Fibroblast of skin of left biceps (primary cell): ENCODE data around the gene POLR3H.

Source experiments
- DNase-seq, 2 experiments: peaks; one replicate each; pipeline ENCODE4 v3.0.0-alpha.2; 2013; ENCODE audit warnings: low read depth in 2 of 2

The POLR3H gene

DNA sequence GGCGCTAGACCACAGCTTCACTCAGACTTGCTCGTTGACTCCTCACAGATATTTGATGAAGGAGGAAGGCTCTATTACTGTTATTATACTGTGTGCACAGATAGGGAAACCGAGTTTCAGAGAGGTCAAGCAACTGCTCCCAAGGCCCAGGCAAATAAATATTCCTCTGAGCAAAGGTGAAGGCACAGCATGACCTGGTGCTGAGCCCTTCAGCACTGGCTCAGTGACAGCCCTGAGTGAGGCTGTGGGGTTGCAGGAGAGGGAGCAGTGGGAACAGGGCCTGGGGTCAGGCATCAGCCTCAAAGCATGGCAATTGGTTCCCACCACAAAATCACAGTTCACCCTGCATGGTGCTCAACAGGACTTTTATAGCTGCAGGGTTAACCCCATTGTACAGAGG lies 7.1 kb downstream of the POLR3H start:
- DNase-seq, result no peak

DNA sequence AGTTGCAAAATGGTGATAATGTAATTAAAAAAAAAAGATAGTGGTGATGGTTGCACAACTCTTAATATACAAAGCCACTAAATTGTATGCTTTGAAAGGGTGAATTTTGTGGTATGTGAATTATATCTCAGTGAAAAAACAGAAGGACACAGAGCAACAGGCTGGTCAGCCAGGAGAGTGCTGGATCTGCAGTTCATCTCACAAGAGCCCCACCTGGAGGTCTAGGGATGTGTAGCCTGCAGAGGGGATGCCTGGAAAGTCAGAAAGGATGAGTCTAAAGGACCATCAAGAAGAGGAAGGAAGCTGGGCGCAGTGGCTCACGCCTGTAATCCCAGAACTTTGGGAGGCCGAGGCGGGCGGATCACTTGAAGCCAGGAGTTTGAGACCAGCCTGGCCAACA lies 9.0 kb downstream of the POLR3H start:
- no peak for DNase-seq

DNA sequence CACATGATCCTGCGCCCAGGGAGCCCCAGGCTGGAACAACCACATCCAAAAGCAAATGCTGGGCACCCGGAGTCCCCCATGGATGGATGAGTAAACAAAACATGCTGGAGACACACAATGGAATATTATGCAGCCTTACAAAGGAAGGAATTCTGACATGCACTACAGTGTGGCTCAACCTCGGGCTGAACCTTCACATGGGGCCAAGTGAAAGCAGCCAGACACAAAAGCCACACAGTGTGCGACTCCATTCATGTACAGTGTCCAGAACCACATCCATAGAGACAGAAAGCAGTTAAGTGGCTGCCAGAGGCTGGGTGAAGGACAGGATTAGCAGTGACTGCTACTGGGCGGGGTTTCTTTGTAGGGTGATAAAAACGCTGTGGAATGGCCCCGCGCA lies 10.1 kb downstream of the POLR3H start:
- no peak for DNase-seq

- DNase-seq, result no peak
Measured at GRCh38 chr22:41532908-41533825, 11.1 kb downstream of the POLR3H start.

- DNase-seq, result no peak
Measured at GRCh38 chr22:41531715-41532477, 12.4 kb downstream of the POLR3H start.

GRCh38 chr22:41530890-41531714 lies 13.2 kb downstream of the POLR3H start:
- DNase-seq, result no peak

DNA sequence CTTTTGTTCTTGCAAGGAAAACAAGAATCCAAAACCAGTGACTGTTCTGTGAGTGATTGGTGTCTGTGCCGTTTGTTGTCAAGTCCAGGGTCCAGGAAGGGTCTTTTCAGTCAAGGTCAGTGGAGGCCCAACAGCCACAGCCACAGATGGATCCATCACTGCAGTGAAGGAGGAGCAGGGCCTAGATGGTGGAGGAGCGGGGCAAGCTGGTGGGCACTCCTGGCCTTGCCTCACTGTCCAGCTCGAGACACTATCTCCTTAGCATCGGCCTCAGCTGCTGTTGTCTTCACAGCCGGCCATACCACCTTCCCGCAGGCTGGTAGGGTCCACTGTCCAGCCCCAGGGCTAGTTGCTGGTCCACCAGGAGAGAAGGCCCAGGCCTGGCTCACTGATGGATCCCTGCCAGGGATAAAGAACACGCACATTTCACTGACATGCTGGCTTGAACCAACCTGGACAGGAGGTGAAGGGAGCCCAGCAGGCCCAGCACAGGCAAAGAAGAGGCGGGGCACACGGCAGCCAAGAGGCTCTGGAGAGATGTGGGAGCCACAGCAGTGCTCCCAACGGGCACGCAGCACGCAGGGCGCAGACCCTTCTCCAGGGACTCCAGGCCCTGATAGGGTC lies 15.2 kb downstream of the POLR3H start:
- DNase-seq, result no peak

- DNase-seq, result no peak
Measured at GRCh38 chr22:41528132-41528766, 16.0 kb downstream of the POLR3H start.

DNA sequence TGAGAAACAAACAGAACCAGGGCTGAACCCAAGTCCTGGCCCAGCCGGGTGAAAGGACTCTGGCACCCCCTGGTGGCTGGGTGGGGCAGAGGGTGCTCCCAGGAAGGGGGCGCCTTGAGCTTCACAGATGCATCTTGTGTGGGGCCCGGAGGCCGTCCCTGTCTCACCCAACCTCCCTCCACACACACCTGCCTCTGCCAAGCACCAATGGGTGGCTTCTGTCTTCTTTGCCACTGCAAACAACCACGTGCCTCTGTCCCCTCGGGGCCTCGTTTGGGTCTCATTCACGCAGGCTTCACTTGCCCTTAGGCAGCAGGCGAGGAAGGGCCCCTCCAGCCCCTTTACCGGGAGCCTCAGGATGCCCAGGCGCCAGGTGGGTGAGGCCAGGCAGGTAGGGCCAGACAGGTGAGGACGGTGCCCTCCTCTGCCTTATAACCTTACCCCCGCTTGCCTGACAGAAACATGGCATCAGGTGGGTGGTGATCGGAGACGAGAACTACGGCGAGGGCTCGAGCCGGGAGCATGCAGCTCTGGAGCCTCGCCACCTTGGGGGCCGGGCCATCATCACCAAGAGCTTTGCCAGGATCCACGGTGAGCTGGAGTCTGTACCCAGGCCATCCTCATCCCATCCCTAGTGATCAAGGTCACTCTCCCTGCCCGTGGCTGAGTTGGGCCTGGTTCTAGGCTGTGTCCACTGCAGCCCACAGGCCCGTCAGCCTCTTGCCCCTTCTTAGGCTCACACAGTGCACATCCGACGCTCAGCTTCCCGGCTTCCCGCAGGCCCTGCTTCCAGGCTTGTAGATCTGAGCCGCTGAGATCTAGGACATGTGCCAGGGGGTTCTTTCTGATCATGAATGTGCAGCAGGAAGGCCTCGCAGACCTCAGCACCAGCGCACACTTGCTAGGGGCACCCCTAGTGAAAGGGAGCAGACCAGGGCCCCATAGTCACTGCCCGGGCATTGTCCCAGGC lies 17.2 kb downstream of the POLR3H start:
- DNase-seq, result no peak

GRCh38 chr22:41526226-41526829 lies 17.9 kb downstream of the POLR3H start:
- DNase-seq, result no peak

DNA sequence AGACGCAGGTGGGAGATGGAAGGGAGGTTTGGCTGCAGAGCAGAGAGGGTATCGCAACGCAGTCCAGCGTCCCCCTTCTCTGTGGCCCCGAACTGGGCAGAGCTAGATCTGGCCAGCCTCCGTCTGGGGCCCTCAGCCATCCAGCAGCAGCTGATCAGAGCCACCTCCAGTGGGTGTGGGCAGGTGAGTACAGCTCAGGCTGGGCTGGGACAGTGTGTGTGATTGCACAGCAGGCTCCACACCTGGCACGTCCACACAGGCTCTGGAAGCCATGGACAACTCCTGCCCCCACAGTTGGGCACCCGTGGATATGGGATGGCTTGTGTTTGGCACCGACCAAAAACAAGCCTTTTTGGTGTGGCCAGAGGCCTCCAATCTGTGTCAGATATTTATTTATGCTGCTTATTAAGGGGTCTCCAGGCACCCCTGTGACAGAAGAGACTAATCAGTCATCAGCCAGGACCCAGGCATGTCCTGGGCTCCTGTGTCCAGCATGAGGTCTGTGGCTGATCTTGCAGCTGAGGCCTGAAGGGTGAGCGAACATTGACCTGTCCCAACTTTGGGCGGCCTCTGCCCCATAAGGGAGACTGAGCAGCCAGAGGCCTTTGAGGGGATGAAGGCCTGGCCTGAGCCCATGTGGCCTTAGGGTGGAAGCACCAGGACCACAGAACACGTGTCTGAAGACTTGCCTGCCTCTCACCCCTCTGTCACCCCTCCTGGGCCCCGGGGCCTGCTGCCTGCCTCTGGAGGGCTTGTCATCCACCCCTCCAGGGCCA lies 18.6 kb downstream of the POLR3H start:
- DNase-seq, result no peak

DNA sequence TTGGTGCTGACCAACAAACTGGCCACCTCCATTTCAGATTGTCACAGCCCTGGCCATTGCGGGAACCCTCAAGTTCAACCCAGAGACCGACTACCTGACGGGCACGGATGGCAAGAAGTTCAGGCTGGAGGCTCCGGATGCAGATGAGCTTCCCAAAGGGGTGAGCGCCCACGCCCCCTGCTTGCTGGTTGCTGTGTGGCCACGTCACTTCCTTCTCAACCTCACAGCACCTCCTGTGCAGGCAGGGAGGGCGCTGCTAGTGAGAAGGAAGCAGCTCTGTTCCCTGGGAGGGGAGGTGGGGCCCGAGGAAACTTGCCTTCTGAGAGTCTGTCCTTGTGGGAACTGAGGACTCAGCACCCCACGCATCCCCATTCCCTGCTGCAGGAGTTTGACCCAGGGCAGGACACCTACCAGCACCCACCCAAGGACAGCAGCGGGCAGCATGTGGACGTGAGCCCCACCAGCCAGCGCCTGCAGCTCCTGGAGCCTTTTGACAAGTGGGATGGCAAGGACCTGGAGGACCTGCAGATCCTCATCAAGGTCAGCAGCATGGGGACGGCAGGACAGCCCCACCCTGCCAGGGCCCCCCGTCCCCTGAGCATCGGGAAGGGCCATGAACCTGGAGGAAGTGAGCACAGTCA lies 19.3 kb downstream of the POLR3H start:
- no peak for DNase-seq

DNA sequence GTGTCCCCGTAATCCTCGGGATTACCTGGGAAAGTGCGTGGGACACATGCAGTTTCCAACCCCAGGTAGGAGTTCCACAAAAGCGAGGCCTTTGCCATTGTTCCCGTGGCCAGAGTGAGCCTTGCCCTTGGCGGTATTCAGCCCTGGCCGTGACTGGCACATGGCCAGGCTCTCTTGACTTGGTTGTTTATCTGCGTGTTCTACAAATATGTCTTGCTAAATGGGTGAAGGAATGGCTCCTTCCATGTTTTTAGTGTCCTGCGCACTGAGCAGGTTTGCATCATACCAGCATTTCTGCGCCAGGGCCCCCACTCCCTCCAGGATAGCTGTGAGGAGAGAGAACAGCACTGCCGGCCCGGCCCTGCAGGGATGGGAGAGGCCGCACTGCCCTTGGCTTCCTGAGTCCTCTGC lies 20.0 kb downstream of the POLR3H start:
- DNase-seq, result no peak

DNA sequence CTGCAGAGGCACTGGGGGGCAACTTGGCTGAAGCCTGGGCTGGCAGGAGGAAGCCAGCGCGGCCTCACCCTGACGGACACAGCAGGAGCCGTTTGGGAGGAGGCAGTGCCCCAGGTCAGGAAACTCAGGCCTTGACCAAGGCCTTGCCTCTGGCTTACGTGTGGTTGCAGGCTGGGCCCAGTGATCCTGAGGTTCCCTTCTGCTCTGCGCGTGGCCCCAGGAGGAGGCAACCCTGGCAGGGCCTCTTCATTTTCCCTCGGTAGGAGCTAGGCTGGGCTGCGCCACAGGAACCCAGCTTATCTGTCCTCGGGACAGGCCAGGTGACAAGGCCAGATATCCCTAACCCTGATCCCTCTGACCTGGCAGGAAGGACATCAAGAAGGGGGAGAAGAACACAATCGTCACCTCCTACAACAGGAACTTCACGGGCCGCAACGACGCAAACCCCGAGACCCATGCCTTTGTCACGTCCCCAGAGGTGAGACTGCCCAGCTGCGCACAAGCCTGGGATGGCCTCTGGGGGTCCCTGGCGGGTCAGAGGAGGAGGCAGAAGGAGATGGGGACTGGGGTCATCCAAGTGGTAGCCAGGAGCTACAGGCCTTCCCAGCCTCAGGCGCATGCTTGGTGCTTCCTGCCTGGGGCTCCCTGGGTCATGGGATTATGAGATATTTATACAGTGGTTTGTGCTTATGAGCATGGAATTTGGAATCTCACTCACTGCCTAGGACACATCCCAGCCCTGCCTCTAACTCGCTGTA lies 20.6 kb downstream of the POLR3H start:
- DNase-seq, result no peak

- no peak for DNase-seq
Measured at GRCh38 chr22:41522813-41523212, 21.5 kb downstream of the POLR3H start.

DNA sequence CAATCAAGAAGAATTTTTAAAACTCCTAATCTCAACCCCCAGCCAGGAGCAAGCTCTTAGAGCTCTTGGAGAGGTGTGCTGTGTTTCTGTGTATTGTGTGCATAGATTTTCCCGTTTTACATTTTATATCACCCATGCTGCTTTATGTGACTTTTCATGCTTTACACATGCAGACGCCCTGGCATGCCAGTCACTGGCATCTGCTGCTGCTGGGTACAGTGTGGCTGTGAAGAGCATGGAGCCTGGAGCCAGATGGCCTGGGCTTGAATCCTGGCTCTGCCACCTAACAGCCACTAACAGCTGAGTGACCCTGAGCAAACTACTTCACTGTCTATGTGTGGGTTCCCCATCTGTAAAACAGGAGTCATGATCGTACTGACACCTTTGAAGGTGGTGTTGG lies 23.1 kb downstream of the POLR3H start:
- DNase-seq, result no peak

GRCh38 chr22:41518048-41518347 lies 26.3 kb downstream of the POLR3H start:
- DNase-seq, result no peak
